GM12865 (cell line): ENCODE results near the gene EHD4.

ENCODE experiments used
- DNase-seq: peaks from one replicate; pipeline ENCODE4 v3.0.0; 2010; ENCODE audit warnings: low read depth
- H3K4me3 ChIP-seq: 2 replicates; pipeline ENCODE4 v1.5.1; 2011; ENCODE audit warnings: mild to moderate bottlenecking, low read depth, low read length, control low read depth
- TF ChIP-seq, protein P1 (sequence below): IDR thresholded peaks from 2 replicates; pipeline ENCODE4 v1.5.1; 2011; ENCODE audit warnings: low read length, control low read depth, low read depth, inconsistent platforms; ENCODE audit not compliant: insufficient read depth; ENCODE audit errors: missing control alignments

EHD4 gene

DNA sequence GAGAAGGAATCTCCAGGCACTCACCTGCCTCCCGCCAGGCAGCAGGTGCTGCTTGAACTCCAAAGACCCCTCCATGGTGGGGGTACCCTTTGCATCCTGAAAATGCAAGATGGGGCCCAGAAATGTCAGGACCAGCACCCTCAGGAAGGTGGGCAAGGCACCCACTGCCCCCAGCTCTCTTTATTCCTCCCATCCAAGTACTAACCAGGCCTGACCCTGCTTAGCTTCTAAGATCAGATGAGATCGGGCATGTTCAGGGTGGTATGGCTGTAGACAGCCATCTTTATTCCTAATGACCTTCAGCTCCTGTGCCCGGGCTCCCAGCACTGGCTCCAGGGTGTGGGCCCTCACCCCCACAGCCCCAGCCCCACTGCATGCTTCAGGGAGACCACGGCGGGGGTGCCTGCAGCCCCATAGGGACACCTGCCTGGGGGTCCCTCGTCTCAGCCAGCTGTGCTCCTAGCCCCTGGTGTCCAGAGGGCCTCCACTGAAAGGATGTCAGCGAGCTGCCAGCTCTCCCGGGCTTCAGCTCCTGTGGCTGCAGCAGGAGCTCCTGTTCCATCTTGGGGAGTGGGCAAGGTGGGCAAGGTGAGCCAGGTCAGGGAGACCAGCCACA, 120.5 kb downstream of the EHD4 start:
- no peak for DNase-seq
- TF ChIP-seq, protein P1, sequence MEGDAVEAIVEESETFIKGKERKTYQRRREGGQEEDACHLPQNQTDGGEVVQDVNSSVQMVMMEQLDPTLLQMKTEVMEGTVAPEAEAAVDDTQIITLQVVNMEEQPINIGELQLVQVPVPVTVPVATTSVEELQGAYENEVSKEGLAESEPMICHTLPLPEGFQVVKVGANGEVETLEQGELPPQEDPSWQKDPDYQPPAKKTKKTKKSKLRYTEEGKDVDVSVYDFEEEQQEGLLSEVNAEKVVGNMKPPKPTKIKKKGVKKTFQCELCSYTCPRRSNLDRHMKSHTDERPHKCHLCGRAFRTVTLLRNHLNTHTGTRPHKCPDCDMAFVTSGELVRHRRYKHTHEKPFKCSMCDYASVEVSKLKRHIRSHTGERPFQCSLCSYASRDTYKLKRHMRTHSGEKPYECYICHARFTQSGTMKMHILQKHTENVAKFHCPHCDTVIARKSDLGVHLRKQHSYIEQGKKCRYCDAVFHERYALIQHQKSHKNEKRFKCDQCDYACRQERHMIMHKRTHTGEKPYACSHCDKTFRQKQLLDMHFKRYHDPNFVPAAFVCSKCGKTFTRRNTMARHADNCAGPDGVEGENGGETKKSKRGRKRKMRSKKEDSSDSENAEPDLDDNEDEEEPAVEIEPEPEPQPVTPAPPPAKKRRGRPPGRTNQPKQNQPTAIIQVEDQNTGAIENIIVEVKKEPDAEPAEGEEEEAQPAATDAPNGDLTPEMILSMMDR = no peak
- no peak overlapping the region for H3K4me3 ChIP-seq

DNA sequence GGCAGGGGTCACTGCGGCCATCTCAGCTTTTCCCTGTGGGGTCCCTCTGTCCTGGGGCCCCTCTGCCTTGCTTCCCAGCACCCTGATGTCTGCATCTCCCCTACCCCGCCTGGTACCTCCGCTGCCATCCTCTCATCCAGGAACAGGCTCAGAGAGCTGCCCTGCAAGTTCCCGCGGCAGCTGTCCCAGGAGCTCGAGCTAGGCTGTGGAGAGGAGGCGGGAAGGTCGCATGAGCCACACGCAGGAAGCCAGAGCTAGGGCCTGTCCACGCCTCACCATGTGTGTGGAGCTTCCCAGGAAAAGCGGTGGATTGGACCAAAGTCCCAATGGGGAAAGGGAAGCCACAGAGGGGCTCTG, 121.2 kb downstream of the EHD4 start:
- TF ChIP-seq, protein P1 = no peak
- no peak for DNase-seq
- no peak overlapping the region for H3K4me3 ChIP-seq

DNA sequence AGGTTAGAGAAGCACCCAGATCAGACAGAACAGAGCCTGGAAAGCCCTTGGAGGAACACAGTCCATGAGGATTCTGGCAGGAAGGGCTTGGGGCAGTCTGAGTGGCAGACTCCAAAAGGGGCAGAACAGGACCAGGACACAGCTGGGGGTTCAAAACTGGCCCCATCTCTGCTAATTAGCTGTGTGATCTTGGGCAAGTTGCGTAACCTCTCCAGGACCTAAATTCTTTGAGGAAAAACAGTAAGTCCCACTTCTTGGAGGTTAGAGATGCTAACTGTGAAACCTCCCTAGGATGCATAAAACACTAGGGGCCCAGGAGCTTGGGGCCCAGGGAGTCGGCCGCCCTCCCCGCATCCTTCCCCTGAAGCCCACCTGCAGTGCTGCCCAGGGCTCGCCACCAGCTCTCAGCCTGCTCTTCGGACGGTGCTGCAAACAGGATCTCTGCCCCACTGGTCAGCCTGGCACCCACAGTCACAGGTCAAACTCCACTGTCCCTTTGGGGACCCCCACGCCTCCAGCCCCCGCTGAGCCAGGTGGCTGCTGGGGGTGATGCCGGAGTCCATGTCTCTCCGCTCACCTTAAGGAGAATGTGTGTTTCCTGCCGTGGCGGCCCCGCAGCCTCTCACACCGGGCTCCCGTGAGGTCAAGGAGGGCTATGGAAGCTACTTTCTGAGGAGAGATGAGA, 121.7 kb downstream of the EHD4 start:
- DNase-seq = no peak
- TF ChIP-seq, protein P1 = no peak
- no peak overlapping the region for H3K4me3 ChIP-seq

DNA sequence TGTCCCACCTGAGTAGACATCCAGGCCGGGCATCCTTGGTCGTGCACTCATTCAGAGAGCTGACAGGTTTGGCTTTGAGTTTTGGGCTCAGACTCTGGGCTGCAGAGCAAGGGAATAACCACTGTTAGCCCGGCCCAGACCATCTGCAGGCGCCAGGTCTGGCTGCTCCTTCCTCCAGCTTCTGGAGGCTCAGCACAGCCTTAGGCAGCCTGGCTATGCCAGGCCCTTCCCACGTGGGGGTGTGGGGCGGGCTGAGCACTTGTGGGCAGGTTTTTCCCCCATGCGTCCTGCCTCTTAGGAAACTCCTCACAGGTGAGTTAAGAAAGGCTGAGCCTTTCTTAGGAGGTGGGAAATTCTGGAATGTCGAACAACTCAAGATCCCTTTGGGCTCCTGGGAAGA, 122.5 kb downstream of the EHD4 start:
- TF ChIP-seq, protein P1 = no peak
- no peak for DNase-seq
- H3K4me3 ChIP-seq = no peak overlapping the region

DNA sequence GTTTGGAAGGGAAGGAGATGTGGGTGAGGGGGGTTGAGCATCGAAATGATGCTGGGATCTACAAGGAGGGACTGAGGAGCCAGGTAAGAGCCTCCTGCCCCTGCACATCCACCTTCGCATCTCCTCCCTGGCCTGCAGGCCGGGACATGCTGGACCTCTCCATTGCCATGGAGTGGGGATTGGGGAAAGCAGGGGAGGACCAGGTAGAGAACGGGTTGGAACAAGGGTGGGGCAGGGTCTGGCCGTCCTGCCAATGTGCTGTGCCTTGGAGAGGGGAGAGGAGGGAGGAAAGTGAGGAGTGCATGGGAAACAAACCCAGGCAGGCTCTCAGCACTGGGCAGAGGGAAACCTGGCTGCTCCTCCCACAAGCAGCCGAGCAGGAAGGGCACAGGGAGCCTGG, 123.2 kb downstream of the EHD4 start:
- no peak for DNase-seq
- TF ChIP-seq, protein P1 = no peak
- no peak overlapping the region for H3K4me3 ChIP-seq

DNA sequence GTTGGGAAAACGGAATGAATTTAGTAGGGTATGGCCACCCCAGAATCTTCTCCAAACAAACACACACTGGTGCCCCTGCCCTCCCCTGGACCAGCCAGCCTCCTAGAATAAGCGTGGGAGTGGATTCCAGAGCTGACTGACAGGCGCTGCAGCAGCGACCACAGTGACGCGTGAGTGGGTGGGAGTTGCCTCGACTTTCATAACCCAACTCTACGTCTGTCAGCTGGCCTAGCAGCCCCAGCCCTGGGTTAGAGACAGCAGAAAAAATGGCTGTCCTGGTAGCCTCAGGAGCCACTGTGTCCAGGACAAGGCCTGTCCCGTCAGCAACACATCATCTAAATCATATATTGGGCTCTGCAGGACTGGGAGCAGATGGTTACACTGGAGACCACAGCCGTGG, 123.7 kb downstream of the EHD4 start:
- TF ChIP-seq, protein P1 = no peak
- no peak overlapping the region for H3K4me3 ChIP-seq
- DNase-seq = no peak

DNA sequence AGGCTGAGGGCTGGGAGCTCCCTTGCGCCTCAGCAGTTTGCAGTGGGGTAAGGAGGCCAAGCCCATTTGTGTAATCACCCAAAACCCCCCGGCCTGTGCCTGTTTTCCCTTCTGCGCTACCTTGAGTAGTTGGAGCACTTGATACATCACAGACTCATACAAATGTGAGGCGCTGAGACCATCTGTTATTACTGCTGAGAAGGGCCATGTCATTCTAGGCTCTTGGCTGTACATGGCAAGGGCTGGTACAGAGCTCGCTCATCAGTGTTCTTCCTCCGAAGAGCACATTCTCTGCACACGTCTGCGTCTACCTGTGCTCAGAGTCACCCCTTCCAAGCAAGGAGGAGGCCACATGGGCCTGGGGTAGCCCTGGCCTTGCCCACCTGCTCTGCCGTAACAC, 124.4 kb downstream of the EHD4 start:
- no peak overlapping the region for H3K4me3 ChIP-seq
- TF ChIP-seq, protein P1 = no peak
- no peak for DNase-seq
